IPS-18c (cell line): ENCODE measurements around the gene EXTL1.

Experiments used
- H3K4me3 ChIP-seq: 2 replicates; pipeline ENCODE4 v1.7.0; 2013; ENCODE audit warnings: low read depth, mild to moderate bottlenecking, low read length, moderate library complexity; ENCODE audit not compliant: insufficient read depth
- H3K9me3 ChIP-seq: one replicate; pipeline ENCODE4 v1.6.1; 2013; ENCODE audit warnings: mild to moderate bottlenecking, low read length, moderate library complexity; ENCODE audit not compliant: control insufficient read depth, insufficient read depth

EXTL1 gene

GRCh38 chr1:26070963-26071342 is 49.4 kb downstream of the EXTL1 start:
- no peak overlapping the region for H3K4me3 ChIP-seq

GRCh38 chr1:26072305-26072704 is 50.7 kb downstream of the EXTL1 start:
- Histone ChIP-seq H3K9me3 (no peaks in the 10 kb centered on the region), H3K4me3 (no peak overlapping the region)

More at GRCh38 chr1:26070963-26071342, 49.4 kb downstream of the EXTL1 start:
- no peaks in the 10 kb centered on the region for H3K9me3 ChIP-seq

GRCh38 chr1:26075421-26076144 is 54.0 kb downstream of the EXTL1 start:
- Histone ChIP-seq H3K4me3 (no peak overlapping the region), H3K9me3 (no peaks in the 10 kb centered on the region)

- Histone ChIP-seq H3K4me3 (no peak overlapping the region), H3K9me3 (no peaks in the 10 kb centered on the region)
Measured at GRCh38 chr1:26077524-26077923, 55.9 kb downstream of the EXTL1 start.

- Histone ChIP-seq H3K4me3 (no peak overlapping the region), H3K9me3 (no peaks in the 10 kb centered on the region)
Measured at GRCh38 chr1:26078286-26079177, 57.0 kb downstream of the EXTL1 start.

- no peaks in the 10 kb centered on the region for H3K9me3 ChIP-seq
- no peak overlapping the region for H3K4me3 ChIP-seq
Measured at GRCh38 chr1:26079178-26079563, 57.6 kb downstream of the EXTL1 start.

- Histone ChIP-seq H3K9me3 (no peaks in the 10 kb centered on the region), H3K4me3 (no peak overlapping the region)
Measured at GRCh38 chr1:26079960-26080814, 58.6 kb downstream of the EXTL1 start.

GRCh38 chr1:26081267-26082019 is 59.9 kb downstream of the EXTL1 start:
- no peak overlapping the region for H3K4me3 ChIP-seq
- H3K9me3 ChIP-seq: no peaks in the 10 kb centered on the region

- Histone ChIP-seq H3K4me3 (no peak overlapping the region), H3K9me3 (no peaks in the 10 kb centered on the region)
Measured at GRCh38 chr1:26082020-26082350, 60.4 kb downstream of the EXTL1 start.

GRCh38 chr1:26083208-26083607 is 61.6 kb downstream of the EXTL1 start:
- Histone ChIP-seq H3K9me3 (no peaks in the 10 kb centered on the region), H3K4me3 (no peak overlapping the region)

- Histone ChIP-seq H3K4me3 (no peak overlapping the region), H3K9me3 (no peaks in the 10 kb centered on the region)
Measured at GRCh38 chr1:26084091-26084561, 62.6 kb downstream of the EXTL1 start.

GRCh38 chr1:26084844-26085243 is 63.3 kb downstream of the EXTL1 start:
- Histone ChIP-seq H3K9me3 (no peaks in the 10 kb centered on the region), H3K4me3 (no peak overlapping the region)
